GM12878 (cell line): ENCODE measurements around the gene OR9Q1.

ENCODE experiments used
- MTA2 ChIP-seq: fragments of 450-650 bp; IDR thresholded peaks from 2 replicates; pipeline ENCODE4 v1.6.1; 2016; ENCODE audit warnings: low read depth, mild to moderate bottlenecking, moderate library complexity
- POLR2A ChIP-seq: IDR thresholded peaks from 2 replicates; pipeline ENCODE4 v1.6.1; 2011; ENCODE audit warnings: low read depth, mild to moderate bottlenecking, low read length
- RFX5 ChIP-seq: IDR thresholded peaks from 2 replicates; pipeline ENCODE4 v1.6.1; 2011; ENCODE audit warnings: low read depth, low read length, improper control_type of control experiment
- TF ChIP-seq, protein P1 (sequence below): IDR thresholded peaks from 2 replicates; pipeline ENCODE4 v1.6.1; 2011; ENCODE audit warnings: borderline replicate concordance, low read depth, mild to moderate bottlenecking, moderate library complexity, mixed read lengths, low read length; ENCODE audit not compliant: insufficient read depth; ENCODE audit errors: extremely low read length

- TF ChIP-seq POLR2A (no peak), RFX5 (no peak), MTA2 (no peak)
- TF ChIP-seq, protein P1, sequence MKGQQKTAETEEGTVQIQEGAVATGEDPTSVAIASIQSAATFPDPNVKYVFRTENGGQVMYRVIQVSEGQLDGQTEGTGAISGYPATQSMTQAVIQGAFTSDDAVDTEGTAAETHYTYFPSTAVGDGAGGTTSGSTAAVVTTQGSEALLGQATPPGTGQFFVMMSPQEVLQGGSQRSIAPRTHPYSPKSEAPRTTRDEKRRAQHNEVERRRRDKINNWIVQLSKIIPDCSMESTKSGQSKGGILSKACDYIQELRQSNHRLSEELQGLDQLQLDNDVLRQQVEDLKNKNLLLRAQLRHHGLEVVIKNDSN: no peak
Measured at GRCh38 chr11:58061813-58062212, 38.1 kb downstream of the OR9Q1 start.
